Hematopoietic multipotent progenitor cell treated with erythropoietin and hydrocortisone succinate and interleukin-3 and kit ligand, for 8 days (in vitro differentiated cells): ENCODE data around the gene SZT2.
A peak's percentile ranks its signal among the peaks of the same experiment; 100 is the strongest.

ENCODE experiments used
- DNase-seq: peaks from one replicate; pipeline ENCODE4 v3.0.0-alpha.2; 2015

Gene SZT2

GRCh38 chr1:43389326-43390313 is at the start of gene SZT2, which contains the start of gene MED8:
TSS of gene SZT2 (plus strand) at chr1:43389899. CDS start at chr1:43389969, 70 bp downstream.
TSS of gene MED8 (minus strand) at chr1:43389800. CDS start at chr1:43389764, 36 bp downstream.
- peak; percentile 95 for DNase-seq

DNA sequence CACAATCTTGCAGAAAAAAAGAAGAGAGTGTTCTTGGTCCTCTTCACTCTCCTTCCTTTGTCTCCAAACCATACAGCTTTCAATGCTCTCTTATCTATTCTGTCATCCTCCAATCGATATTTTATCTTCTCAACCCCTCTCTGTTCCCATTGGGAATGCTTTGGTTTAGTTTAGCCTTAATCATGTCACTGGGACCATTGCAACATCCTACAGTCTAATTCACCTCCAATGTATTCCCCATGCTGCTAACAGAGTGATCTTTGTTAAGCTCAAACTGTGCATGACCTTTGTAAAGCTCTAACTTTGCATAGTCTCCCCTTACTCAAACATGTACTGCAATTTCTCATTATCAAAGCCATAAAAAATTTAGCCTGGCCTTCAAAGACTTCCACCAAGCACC is 49.1 kb upstream of the SZT2 start:
- DNase-seq: no peak

GRCh38 chr1:43344267-43344850 is 45.3 kb upstream of the SZT2 start:
- peak; percentile 77 for DNase-seq

- DNase-seq: peak; percentile 94
Observed at GRCh38 chr1:43345120-43345519, 44.6 kb upstream of the SZT2 start.

GRCh38 chr1:43346636-43347035 is 43.1 kb upstream of the SZT2 start:
- DNase-seq: no peak

DNA sequence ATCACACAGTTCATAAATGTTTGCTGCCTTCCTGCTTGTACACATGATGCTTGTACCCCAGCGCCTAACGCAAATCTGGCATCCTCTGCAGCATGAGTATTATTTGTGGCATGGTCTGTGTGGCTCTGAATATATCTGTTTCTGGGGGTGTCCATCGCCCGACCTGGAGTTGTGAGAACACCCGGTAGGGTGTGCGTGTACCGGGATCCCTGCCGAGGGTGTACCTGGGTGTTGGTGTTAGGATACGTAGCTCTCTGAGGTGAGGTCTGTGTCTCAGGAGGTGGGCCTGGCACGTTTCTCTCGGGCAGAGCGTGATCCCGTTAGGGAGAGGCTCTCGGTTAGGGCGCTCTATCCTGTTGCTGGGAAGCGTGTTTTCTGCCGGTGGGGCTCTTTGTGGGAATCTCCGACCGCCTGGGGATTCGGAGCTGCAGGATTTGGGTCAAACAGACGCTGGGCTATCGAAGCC is 41.3 kb upstream of the SZT2 start:
- DNase-seq: no peak

GRCh38 chr1:43348809-43349593 is 40.7 kb upstream of the SZT2 start:
- DNase-seq: no peak

DNA sequence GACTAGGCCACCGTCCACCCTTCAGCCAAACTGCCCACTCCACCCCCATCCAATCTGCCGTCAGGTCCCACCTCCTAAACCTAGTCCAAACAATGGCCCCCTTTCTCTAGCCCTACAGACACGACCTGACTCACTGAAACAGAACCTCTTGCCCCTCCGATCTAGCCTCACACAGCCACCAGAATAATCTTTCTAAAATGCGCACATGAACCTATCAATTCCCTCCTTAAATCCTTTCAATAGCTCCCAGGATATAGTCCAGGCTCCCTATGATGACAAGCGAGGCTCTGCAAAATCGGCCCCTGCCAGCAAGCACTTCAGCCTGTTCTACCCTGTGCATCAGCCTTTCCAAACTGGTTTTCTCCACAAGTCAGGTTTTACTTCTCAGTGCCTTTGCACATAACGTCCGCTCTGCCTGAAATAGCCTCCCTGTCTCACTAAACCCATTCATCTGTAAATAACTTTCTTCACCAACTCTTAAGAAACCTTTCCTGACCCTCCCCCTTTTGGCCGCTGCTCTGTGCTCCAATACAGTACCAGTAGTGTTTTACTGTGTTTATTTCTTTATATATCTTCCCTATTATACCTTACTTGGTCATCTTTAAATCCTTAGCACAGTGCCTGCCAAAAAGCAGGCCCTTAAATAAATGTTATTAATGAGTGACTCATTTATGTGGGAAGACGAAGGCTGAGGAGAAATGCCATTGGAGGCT is 39.9 kb upstream of the SZT2 start:
- DNase-seq: no peak

- DNase-seq: no peak
Observed at GRCh38 chr1:43350976-43351375, 38.7 kb upstream of the SZT2 start.

DNA sequence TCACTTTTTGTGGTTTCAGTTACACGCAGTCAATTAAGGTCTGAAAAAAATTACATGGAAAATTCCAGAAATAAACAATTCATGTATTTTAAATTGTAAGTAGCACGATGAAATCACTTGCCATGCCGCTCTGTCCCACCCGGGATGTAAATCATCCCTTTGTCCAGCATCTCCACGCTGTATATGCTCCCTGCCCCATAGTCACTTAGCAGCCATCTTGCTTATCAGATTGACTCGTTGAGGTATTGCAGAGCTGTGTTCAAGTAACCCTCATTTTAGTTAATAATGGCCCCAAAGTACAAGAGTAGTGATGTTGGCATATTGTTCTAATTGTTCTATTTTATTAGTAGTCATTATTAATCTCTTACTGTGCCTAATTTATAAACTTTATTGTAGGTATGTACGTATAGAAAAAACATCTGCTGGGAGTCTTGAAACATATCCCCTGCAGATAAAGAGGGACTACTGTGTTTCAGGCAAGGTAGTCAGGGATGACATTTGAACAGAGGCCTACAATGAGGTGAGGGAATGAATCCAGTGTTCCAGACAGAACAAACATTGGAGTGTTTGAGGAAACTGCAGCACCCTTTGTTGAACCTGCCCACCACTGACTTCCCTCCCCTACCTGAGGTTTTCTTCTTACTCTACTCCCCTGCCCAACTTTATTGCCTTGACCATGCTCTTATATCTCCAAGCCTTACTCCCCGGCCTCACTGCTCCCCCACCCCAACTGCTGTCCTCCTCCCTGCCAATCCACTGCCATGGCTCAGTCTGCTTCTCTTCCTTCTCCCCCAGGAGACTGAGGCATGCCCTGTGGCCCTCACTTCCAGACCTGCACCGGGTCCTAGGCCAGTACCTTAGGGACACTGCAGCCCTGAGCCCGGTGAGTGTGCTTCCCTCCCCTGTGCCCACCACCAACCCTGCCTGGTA is 38.0 kb upstream of the SZT2 start:
- no peak for DNase-seq

- no peak for DNase-seq
Observed at GRCh38 chr1:43352351-43352705, 37.4 kb upstream of the SZT2 start.

DNA sequence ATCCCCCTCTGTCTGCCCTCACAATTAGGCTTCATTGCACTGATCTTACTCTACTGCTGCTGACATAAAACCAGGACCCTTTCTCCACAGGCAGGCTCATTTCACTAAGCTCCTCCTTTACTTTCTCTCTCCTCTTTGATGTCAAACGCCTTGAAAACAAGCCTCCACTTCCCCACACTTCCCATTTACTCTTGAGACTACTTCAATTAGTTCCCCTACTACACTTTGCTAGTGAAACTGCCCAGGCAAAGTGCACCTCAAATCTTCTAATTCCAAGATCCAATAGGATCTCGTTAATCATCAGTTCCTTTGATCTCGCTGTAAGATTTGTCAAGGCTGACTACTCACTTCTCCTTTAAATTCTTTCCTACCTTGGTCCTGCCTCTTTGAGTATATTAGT is 36.8 kb upstream of the SZT2 start:
- DNase-seq: no peak

- no peak for DNase-seq
Observed at GRCh38 chr1:43354471-43354870, 35.2 kb upstream of the SZT2 start.

DNA sequence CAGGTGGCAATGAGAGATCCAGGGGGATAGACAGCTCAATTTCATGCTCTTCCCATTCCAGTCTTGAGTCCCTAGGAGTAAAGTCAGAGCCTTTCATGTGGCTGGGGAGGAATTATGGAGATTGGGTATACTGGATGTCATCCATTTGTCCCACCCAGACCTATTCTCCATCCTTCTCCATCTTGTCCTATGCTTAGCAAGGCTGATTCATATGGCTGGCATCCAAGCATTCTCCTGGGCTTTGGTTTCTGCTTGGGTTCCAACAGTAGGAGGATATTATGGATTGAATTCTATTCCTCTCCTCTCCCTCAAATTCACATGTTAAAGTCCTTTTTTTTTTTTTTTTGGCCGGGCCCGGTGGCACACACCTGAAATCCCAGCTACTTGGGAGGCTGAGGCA is 34.8 kb upstream of the SZT2 start:
- no peak for DNase-seq

DNA sequence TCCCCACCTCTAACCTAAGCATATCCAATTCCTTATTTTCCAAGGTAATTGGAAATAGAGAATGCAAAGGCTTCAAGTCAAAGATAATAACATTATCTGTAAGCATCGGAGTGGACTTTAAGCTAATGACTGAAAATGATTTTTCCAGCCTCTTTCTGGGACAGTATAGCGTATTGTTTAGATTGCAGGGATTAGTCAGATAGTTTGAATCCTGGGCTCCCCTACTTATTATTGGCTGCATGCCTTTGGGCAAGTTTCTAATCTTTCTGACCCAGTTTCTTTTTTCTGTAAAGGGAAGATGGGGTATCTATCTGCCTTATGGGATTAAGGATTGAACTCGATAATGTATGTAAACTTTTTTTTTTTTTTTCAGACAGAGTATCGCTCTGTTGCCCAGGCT is 32.4 kb upstream of the SZT2 start:
- DNase-seq: no peak

- peak; percentile 70 for DNase-seq
Observed at GRCh38 chr1:43358121-43358745, 31.5 kb upstream of the SZT2 start.

DNA sequence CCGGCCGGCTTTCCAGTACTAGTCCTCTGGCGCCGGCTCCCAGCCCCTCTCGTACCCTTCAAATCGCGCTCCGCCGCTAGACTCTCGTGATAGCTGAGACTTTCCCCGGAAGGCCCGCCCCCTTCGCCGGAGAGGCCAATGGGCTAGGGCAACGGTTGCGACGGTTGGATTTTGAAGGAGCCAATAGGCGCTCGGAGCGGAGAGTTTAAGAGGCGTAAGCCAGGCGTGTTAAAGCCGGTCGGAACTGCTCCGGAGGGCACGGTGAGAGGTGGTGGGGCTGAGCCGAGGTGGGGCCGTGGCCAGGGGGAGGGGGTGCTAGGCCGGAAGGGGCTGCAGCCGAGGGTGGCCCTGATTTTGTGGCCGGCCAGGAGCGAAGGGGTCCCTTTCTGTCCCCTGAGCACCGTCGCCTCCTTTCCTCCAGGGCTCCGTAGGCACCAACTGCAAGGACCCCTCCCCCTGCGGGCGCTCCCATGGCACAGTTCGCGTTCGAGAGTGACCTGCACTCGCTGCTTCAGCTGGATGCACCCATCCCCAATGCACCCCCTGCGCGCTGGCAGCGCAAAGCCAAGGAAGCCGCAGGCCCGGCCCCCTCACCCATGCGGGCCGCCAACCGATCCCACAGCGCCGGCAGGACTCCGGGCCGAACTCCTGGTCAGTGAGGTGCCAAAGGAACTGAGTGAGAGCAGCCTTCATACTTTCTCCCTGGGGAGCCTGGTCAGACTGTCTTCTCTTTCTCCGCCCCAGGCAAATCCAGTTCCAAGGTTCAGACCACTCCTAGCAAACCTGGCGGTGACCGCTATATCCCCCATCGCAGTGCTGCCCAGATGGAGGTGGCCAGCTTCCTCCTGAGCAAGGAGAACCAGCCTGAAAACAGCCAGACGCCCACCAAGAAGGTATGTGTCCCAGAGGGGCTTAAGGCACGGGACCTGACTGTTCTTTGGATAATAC is 30.7 kb upstream of the SZT2 start, which contains the start of gene CDC20:
Gene CDC20 (plus strand): TSS at position 236 of the 948 bp plus-strand sequence. CDS start 235 bp downstream, at position 471.
- DNase-seq: peak; percentile 98

- DNase-seq: no peak
Observed at GRCh38 chr1:43359696-43360095, 30.0 kb upstream of the SZT2 start.

- no peak for DNase-seq
Observed at GRCh38 chr1:43360616-43361015, 29.1 kb upstream of the SZT2 start.
